Retina (tissue), 1 donor: ENCODE results near the gene PTX4.
A peak's percentile ranks its signal among the peaks of the same experiment; 100 is the strongest.
"Not testable (repeated sequence)": the region's sequence is repeated elsewhere in the genome, so short reads cannot be mapped to it uniquely, and the experiment has no call there.

Experiments used
- DNase-seq: peaks from one replicate; pipeline ENCODE4 v3.0.0-alpha.2; 2016

Gene PTX4

GRCh38 chr16:1478937-1479336, 9.8 kb downstream of the PTX4 start:
- not testable (repeated sequence) for DNase-seq

DNA sequence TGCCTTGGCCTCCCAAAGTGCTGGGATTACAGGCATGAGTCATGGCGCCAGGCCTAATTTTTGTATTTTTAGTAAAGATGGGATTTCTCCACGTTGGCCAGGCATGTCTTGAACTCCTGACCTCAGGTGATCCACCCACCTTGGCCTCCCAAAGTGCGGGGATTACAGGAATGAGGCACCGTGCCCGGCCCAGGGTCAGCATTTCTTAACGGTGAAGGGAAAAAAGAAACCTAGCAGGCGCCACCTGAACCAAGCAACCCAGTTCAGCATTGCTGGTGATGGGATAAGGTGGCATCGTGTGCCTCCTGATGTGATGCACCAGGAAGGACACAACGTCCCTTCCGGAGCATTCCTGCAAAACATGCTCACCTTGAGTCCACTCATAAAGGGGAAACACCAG, 11.7 kb downstream of the PTX4 start:
- no peak for DNase-seq

DNA sequence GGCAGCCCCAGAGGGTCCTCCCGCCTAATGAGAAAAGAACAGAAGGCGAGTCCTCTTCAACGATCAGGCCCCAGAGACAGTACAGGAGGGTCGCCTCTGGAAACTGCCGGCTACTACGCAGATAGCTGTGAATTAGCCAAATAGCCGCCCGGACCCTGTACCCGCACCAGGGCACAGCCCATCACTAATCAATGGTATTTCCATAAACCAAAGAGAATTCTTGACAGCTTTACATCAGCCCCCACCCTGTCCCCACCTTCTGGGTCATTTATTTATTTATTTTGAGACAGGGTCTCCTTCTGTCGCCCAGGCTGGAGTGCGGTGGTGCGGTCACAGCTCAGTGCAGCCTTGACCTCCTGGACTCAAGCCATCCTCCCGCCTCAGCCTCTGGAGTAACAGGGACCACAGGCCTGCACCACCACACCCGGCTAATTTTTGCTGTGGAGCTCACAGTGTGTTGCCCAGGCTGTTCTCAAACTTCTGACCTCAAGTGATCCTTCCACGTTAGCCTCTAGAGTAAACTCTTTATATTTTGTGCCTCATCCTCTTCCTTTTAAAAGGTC, 13.1 kb downstream of the PTX4 start:
- no peak for DNase-seq

DNA sequence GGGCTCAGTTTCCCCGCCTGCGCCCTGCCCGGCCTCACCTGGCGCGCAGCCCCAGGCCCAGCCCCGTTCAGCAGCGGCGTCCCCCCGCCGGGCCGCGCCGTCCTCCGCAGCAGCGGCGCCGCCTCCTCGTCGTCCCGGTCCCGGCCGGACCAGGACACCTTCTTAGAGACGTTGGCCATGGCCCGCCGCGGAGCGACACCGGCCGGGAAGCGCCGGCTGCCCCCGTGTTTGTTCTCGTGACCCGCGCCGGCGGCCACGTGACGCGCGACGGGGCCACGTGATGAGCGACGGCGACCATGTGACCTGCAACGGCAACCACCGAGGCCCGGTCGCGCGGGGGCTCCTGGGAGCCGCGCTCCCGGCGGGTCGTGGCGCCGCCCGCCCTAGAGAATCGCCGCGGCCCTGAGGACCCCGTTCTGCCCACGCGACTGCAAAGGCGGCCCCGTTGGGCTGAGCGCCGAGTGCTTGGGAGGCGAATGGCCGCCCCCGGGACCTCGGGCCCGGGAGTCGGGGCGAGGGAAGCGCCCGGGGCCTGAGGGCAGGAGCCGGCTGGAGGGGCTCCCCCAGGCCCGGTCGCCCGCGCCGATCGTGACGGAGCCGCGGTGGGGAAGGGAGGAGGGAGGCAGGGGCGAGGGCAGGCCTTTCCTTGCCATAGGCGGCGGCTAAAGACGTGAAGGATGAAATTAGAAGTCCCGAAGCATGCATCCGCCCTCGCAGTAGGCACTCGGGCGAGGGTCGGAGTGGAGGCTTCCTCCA, 13.8 kb downstream of the PTX4 start, which contains the start of gene CLCN7:
TSS of gene CLCN7 (minus strand) at position 233 of the 756 bp plus-strand sequence. CDS start at position 179, 54 bp downstream.
- DNase-seq = peak; percentile 93

DNA sequence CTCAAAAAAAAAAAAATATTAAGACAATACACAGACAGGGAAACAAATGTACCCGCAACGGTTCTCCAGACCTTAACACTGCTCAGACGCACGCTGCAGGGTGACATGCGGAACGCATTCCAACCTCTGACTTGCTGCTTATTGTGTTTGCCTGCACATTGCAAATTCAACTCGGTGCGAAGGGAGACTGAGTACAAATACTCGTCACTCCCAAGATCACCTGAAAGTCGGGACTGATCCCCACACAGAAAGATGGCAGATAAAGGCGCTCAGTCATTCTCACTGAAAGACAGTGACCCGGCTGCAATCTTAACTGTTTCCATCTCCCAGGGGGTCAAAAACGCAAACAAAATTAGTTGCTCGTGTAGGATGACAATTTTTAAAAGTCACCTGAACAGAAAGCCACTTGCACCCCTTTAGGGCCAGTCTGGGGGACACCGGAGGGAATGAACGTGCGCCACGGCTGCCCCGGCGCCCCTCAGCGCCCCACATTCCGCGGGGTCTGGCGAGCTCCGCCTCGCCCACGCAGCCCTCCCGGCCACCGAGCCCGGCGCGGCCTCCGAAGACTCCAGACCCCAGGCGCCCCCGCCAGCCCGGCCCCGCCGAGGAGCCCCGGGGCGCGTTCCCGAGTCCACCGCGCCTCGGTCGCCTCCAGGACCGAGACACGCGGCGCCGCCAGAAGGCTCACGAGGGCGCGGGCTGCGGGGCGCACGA, 14.5 kb downstream of the PTX4 start:
- peak; percentile 8 for DNase-seq

DNA sequence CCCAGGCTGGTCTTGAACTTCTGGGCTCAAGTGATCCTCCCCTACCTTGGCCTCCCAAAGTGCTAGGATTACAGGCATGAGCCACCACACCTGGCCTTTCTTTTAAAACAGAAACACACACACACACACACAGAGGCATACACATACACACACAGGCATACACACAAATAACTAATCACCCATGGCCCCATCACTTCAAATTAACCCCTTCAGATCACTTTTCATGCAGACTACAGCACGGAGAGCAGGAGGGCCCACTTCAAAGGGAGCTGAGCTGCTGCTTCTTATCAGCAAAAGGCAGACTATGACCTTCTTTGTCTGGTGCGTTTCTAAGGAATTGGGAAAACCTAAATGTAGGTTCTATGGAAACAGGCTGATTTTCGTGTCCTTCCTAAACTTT, 15.8 kb downstream of the PTX4 start:
- no peak for DNase-seq

DNA sequence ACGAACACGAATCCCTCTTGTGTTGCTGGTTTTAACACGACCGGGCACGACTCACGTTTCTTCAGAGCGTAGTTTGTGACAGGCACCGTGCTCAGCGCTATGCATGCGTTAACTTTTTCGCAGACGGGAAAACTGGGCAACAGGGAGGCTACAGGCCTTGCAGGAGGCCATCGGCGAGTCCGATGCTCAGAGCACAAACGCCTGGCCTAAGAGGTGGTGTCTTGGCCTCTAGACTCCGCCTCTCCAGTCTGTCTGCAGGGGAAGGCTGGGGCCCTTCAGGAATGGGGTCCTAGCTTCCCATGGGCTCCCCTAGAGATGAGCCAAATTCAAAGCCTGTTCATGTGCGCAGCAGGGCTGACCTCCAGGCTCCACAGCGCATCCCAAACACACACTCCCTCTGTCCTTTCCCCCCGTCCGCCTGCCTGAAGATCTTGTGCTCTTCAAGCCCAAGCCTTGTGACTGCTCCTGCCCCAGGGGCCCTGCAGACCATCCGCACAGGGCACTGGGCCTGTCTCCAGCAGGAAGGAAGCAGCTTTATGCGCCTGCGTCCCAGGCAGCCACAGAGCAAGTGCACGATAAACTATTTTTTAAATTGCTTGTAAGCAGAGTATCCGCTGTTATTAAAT, 17.1 kb downstream of the PTX4 start:
- DNase-seq = no peak

- no peak for DNase-seq
These were observed 18.1 kb downstream of the PTX4 start for GRCh38 chr16:1470481-1471251.

DNA sequence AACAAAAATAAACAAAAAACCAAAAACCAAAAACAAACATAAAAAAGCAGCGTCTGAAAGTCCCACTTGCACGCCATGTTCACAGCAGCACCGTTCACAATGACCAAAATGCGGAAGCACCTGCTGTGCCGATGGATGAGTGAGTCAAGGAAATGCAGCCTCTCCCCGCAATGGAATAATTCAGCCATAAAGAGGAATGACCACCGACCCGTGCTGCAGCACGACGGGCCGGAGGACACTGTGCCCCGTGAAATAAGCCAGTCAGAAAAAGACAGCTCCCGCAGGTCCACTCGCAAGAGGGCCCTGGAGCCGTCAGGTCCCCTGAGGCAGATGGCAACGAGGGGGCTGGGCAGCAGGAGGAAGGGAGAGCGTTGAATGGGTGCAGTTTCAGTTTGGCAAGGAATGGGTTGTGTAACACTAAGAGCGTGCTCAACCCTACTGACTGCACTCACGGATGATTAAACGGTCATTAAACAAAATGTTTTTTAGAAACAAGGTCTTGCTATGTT, 19.0 kb downstream of the PTX4 start:
- peak; percentile 50 for DNase-seq

GRCh38 chr16:1469141-1469540, 19.6 kb downstream of the PTX4 start:
- DNase-seq = not testable (repeated sequence)

DNA sequence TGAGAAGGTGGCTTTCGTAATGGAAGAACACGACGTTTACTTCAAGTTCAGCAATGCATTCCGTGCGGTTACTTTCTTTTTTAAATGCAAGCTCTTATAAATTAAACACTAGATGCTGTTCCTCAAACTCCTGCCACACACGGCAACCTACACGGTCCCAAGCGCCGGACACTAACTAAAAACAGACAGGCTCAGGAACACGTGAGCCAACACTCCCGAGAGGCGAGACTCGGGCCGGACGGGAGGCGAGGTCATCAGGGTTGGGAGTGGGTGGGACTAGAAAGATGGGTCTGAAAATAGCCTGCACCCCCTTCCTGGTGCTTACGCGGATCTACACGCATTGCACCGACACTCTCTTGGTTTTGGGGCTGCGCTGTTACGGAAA, 20.3 kb downstream of the PTX4 start:
- DNase-seq = no peak

DNA sequence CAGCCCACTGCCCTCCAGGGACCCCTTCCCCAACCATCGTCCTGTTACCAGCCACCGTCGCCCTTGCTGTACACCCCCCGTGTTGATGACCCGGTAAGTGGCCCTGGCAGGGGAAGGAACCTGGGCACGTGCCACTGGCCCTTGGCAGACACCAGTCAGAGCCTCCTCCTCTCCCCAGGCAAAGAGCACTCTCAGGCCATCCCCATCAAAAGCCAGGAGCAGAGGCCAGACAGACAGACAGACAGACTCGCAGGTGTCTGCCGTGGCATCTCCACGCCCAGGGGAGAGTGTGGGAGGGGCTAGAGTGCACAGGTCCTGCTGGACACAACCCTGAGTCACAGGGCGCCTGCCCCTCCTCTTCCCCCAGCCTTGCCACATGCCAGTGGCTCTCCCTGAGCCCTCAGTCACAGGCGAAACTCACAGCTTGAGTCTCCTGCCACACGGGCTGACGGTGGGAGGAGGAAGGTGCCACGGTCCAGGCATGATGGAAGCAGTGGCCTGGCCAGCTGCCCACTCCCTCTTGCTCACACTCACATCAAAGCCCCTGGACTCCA, 21.7 kb downstream of the PTX4 start:
- no peak for DNase-seq

DNA sequence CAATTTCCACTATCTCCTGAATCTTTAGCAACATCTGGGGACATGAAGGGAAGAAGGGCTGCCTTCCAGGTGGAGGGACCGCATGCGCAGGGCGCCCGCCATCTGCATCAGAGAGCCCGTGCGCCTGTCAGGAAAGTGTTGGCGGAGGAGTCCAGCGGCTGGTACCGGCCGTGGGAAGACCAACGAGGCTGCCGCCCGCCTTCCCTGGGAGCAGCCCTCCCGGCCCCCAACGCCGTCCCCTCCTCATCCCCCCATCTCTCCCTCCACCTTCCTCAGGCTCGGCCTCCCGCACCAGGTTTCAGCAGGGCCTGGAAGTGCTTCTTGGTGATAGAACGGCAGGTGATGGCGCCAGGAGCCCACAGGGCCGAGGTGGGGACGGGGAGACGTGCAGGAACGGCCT, 22.7 kb downstream of the PTX4 start:
- DNase-seq = no peak

- DNase-seq = no peak
These were observed 23.2 kb downstream of the PTX4 start for GRCh38 chr16:1465567-1465915.

DNA sequence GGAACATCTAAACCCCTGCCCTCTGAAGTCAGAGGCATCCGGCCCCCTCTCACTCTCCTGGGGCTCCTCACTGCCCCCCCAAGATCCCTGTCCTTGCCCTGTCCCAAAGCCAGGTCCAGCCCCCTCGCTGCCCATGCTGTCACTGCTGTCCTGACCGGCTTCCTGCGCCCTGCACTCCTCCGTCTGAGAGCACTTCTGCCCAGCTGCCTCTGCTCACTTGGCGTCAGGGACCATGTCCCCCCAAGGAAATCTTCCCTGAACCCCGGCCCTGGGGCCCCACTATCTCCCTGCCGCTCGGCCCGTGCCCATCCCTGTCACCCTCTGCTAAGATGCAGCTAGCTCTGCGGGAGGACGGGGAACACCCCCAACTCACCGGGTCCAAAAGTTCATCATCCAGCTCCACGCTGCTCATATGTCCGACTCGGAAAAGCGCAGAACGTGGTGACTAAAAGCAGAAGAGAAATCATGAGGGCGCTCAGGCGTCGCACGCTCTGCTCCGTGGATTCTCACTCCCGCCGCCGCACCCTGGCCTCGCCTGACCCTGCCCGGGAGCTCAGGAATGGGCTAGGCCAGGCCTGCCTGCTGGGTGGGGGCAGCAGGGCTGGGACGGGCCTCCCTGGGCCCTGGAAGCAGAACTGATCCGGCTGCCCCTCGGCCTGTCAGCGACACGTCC, 23.7 kb downstream of the PTX4 start:
- DNase-seq = no peak

- no peak for DNase-seq
These were observed 24.4 kb downstream of the PTX4 start for GRCh38 chr16:1464196-1464893.

DNA sequence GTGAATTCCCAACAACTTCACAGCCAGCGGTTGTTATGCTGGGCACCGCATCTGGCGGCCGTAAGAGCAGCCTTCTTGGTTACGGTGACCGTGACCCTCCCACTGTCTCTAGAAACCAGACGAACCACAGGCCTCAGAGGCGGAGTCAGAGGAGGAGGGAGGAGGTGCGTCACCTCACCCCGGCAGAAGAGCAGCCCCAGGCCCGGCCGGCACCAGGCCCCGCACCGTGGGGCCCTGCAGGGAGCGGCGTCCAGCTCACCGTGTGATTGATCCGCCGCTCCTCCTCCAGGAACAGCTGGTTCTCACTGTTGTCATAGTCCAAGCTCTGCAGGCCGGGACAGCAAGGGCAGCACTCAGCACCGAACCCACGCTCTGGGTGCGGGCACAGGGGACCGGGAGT, 27.6 kb downstream of the PTX4 start:
- no peak for DNase-seq

GRCh38 chr16:1460602-1461138, 28.1 kb downstream of the PTX4 start:
- no peak for DNase-seq

DNA sequence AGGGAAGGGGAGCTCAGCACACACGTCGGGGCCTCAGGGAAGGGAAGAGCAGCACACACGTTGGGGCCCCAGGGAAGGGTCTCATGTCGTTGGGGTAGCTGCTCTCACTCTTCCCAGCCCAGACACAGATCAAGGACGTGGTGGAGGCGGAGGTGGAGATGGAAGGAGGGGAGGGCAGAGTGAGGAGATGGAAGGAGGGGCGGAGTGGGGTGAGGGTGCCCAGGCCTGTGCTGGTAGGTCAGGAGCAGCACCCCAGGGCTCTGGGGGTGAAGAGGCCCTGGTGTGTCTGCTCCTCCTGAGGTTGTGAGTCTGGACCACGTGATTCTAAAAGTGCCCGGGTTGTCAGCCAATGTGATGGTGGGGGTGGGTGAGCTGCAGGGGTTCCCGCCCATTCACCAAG, 28.8 kb downstream of the PTX4 start:
- DNase-seq = no peak

- DNase-seq = no peak
These were observed 29.8 kb downstream of the PTX4 start for GRCh38 chr16:1458977-1459341.
